SK-MEL-5 (cell line): ENCODE measurements around the gene SEPTIN5. TPM values are rescaled to one million over a fixed set of nuclear protein-coding genes. Genes with fewer than 3 reads are reported as not detected.

Experiments
- DNase-seq: peaks from one replicate; pipeline ENCODE4 v3.0.0-alpha.2; 2016; ENCODE audit warnings: low read depth, low spot score
- in situ Hi-C: cut with HindIII; loops from 2 replicates; pipeline ENCODE4 v1.10.0; 2016; ENCODE audit warnings: low sequenced_read_pairs, high pct_unique_total_duplicates, low pct_unique_long_range_greater_than_20kb
- total RNA-seq: library from RNA; depleted of rRNA; stranded (reverse); fragments of >200 nt; shearing (Covaris generic); gene quantifications from 2 replicates; pipeline ENCODE4 v1.2.3, GENCODE V29; 2014

Gene SEPTIN5
- total RNA-seq, 1 experiment from 2014 or later, result 16.3 TPM

DNA sequence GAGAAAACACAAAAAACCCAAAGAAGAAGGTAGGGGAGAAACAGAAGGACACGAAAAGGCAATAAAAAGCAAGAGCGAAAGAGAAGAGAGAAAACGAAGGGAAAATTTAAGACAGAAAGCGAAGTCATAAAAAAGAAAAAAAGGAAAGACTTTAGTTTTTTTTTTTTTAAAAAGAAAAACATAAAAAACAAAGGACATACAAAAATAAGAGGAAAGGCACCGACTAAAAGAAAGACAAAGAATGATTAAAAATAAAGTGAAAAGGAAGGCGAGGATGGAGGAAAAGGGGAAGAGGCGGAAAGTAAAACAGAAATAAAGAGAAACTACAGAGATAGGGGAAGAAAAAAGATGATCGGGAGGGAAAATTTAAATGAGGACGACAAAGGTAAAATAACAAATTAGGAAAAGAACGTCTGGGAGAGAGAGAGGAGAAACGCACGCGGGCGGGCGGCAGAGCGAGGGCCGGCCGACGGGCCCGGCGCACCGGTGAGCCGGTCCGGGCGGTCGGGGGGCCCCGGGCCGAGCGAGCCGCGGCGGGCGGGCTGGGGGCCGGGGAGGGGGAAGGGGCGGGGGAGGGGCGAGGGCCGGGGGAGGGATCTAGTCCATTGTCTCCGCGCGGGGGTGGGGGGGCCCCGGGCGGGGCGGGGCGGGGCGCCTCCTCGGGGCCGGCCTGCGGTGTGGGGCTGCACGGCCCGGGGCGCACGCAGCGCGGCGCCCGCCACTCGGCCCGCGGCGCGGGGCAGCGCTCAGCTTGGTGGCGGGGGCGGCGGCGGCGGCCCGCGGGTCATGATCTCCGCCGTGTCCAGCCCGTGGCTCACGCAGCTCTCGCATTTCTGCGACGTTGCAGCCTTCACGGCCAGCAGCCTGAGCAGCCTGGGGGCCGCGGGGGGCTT, 46.0 kb downstream of the SEPTIN5 start, which contains the start of gene TBX1:
Gene TBX1 (plus strand): TSS at position 721 of the 893 bp plus-strand sequence. CDS start 66 bp downstream, at position 787.
- no peak for DNase-seq
- in situ Hi-C loops, result no loop called here

GRCh38 chr22:19760951-19761724, 46.8 kb downstream of the SEPTIN5 start:
- in situ Hi-C loops, result no loop called here
- no peak for DNase-seq

DNA sequence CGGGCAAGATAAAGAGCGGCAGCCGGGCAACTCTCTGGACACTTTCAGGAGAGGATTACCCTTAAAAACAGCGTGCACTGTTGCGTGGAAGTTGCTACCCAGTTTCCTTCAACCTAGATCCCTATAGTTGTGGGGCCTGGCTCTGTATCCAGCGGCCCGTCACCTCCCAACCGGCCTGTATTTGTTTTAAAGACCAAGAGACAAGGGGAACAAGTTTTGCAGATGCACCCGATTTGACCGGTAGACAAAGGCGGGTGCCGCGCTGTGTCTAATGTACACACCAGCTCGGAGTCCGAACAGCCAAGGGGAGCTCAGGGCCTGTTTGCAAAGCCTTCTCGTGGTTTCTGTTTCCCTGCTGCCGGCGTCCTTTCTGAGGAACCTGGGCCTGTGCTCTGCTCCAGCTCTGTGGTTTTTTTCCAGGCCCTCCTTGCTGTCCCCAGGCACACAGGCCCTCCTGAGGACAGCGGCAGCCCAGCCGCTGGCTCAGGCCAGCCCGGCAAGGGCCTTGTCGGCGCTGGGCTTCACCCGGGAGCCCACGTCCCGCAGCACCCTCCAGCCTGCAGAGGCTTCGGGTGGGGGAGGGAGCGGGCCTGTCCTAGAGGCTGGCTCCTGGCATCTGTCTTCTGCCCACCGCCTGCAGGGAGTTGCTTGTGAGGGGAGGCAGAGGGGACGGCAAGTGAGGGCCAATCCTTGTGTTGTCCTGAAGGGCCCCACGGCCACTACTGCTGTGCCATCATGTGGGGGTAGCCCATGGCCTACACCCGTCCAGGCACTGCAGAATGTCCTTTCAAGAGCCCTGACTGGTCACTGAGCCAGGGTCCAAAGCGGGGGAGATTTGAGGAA, 47.6 kb downstream of the SEPTIN5 start:
- DNase-seq, result no peak
- in situ Hi-C loops, result no loop called here

GRCh38 chr22:19762568-19763457, 48.5 kb downstream of the SEPTIN5 start:
- no peak for DNase-seq
- in situ Hi-C loops, result no loop called here

DNA sequence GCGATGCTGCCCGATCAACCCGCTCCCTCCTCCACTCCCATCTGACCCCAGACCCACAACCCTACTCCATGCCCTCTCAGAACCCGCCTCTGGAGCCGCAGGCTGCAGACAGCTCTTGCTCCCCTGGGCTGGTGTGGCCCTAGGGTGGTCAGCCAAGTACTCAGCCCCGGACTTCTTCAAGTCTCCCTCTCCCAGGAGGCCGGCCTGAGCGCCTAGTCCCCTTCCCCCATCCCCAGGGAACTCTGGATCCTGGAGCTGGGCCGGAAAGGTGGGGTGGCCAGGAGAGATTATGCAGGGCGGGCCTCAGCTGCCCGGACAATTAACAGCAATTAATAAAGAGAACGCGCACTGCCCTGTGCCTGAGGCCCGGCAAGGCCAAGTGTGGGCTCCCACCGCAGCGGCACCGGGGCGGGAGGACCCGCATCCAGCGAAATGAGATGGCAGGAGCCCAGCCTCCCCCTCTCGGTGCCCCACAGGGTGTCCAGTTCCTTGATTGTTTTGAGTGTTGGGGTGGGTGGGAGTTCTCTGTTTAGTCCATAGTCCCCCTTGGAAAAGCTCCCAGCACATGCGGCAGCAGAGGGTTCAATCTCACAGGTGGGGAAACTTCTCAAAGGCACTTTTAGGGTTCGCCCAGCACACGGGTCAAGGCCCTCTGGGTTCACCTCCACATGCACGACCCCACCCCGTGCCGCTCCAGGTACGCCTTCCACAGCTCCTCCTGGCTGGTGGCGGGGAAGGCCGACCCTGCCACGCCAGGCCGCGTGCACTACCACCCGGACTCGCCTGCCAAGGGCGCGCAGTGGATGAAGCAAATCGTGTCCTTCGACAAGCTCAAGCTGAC, 49.4 kb downstream of the SEPTIN5 start:
- no peak for DNase-seq
- in situ Hi-C loops, result no loop called here

GRCh38 chr22:19764299-19764593, 49.9 kb downstream of the SEPTIN5 start:
- DNase-seq, result no peak
- in situ Hi-C loops, result no loop called here

GRCh38 chr22:19764636-19765476, 50.6 kb downstream of the SEPTIN5 start:
- DNase-seq, result no peak
- in situ Hi-C loops, result no loop called here

GRCh38 chr22:19765477-19766239, 51.4 kb downstream of the SEPTIN5 start:
- in situ Hi-C loops, result no loop called here
- no peak for DNase-seq

DNA sequence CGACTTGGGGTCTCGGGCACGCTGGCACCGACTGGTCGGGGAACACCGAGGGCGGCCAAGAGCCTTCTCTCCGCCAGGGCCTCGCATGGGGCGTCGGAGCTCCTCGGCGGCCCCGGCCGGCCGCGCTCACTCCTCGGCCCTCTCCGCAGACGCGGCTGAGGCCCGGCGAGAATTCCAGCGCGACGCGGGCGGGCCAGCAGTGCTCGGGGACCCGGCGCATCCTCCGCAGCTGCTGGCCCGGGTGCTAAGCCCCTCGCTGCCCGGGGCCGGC, 51.9 kb downstream of the SEPTIN5 start:
- no peak for DNase-seq
- in situ Hi-C loops, result no loop called here

GRCh38 chr22:19766511-19767426, 52.5 kb downstream of the SEPTIN5 start:
- in situ Hi-C loops, result no loop called here
- no peak for DNase-seq

GRCh38 chr22:19767427-19768341, 53.4 kb downstream of the SEPTIN5 start:
- in situ Hi-C loops, result no loop called here
- no peak for DNase-seq

DNA sequence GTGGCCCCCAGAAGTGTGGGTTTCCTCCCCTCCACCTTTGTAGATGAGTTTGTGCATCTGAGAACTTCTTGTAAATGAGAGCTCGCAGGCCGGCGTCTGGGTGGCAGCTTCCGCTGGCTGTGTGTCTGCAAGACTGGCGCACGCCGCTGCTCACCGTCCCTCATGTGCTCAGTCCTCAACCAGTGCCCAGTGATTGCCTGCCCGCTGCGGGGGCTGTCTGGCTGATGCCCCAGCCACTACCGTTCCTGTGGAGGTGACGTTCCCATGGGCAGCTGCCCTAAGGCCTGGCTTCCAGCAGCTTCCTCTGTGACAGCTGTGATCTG, 55.1 kb downstream of the SEPTIN5 start:
- in situ Hi-C loops, result no loop called here

More for the DNA sequence above, 55.1 kb downstream of the SEPTIN5 start:
- DNase-seq, result no peak
